Lower leg skin (tissue), 3 donors: Measurements from ENCODE around the gene SPATA2.

Source experiments
- POLR2A ChIP-seq, 2 donors: fragments of 450-650 bp; IDR thresholded peaks; one replicate each; pipeline ENCODE4 v1.6.1; 2016 to 2017; ENCODE audit warnings: antibody characterized with exemption in 2 of 2, mild to moderate bottlenecking in 1 of 2, moderate library complexity in 1 of 2
- TF ChIP-seq, protein P1 (sequence below), 3 donors: fragments of 450-650 bp; IDR thresholded peaks; one replicate each; pipeline ENCODE4 v1.5.1; 2016; ENCODE audit warnings: antibody characterized with exemption in 3 of 3, mild to moderate bottlenecking in 3 of 3, moderate library complexity in 2 of 3

DNA sequence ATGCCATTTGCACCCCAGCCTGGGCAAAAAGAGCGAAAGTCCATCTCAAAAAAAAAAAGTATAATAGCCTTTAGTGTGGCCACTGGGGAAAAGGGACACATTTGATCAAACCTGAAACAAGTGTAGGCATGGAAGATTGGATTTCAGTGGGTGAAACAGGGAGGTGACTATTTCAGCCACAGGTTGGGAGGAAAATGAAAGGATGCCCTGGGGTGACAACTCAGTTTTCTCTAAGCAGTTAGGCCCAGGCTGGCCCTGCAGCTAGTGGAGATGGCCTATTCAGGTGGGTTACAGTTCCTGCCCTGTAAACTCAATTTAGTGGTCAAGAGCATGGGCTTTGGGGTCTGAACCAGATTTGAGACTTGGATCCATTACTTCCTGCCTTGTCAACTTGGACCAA is 36.4 kb downstream of the SPATA2 start:
- TF ChIP-seq POLR2A (IDR thresholded peaks at IDR 0.05) = no peak
- TF ChIP-seq, protein P1, sequence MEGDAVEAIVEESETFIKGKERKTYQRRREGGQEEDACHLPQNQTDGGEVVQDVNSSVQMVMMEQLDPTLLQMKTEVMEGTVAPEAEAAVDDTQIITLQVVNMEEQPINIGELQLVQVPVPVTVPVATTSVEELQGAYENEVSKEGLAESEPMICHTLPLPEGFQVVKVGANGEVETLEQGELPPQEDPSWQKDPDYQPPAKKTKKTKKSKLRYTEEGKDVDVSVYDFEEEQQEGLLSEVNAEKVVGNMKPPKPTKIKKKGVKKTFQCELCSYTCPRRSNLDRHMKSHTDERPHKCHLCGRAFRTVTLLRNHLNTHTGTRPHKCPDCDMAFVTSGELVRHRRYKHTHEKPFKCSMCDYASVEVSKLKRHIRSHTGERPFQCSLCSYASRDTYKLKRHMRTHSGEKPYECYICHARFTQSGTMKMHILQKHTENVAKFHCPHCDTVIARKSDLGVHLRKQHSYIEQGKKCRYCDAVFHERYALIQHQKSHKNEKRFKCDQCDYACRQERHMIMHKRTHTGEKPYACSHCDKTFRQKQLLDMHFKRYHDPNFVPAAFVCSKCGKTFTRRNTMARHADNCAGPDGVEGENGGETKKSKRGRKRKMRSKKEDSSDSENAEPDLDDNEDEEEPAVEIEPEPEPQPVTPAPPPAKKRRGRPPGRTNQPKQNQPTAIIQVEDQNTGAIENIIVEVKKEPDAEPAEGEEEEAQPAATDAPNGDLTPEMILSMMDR (IDR thresholded peaks at IDR 0.05) = no peak
